K562 (cell line): ENCODE measurements around the gene TCF4. TPM values are rescaled to one million over a fixed set of nuclear protein-coding genes. Genes with fewer than 3 reads are reported as not detected.

ENCODE experiments used
- NR2C1 ChIP-seq, 2 experiments: fragments of 450-650 bp; IDR thresholded peaks; 2 replicates each; pipeline ENCODE4 v1.6.1; 2017; ENCODE audit warnings: mild to moderate bottlenecking in 2 of 2, antibody characterized with exemption in 1 of 2, inconsistent platforms in 1 of 2, missing compliant biosample characterization in 1 of 2, missing genetic modification characterization in 1 of 2
- POLR2AphosphoS5 ChIP-seq: IDR thresholded peaks from 2 replicates; pipeline ENCODE4 v1.6.1; 2011; ENCODE audit warnings: mild to moderate bottlenecking, low read depth, low read length, moderate library complexity; ENCODE audit not compliant: control insufficient read depth, insufficient read depth
- ZSCAN29 ChIP-seq: fragments of 450-650 bp; IDR thresholded peaks from 2 replicates; pipeline ENCODE4 v1.6.1; 2017
- polyA plus RNA-seq, 8 experiments: library from polyadenylated mRNA; depleted of rRNA in 4 of 8; stranded (reverse) in 5 of 8; unstranded in 3 of 8; fragments of >200 nt; fragmentation: Nextera tagmentation in 2 of 8; fragmentation: Illumina TruSeq in 1 of 8; extraction: Ambion mirVana in 2 of 8; extraction: Trizol in 1 of 8; gene quantifications; 2 replicates each; pipeline versions ENCODE4 v1.2.1 to v1.2.3, GENCODE V29; 2011 to 2014; ENCODE audit warnings: inconsistent platforms in 1 of 8, missing spikeins in 1 of 8
- total RNA-seq, 7 experiments: library from RNA; depleted of rRNA in 6 of 7; stranded (reverse); fragments of >200 nt in 6 of 7; fragmentation: Illumina TruSeq in 2 of 7; extraction: Trizol in 2 of 7; gene quantifications; 2 replicates each; pipeline versions ENCODE4 v1.2.1 to v1.2.3, GENCODE V29; 2011 to 2021; ENCODE audit warnings: low replicate concordance in 1 of 7
- TF ChIP-seq, protein P1 (sequence below): IDR thresholded peaks from 2 replicates; pipeline ENCODE4 v1.6.1; 2016; ENCODE audit warnings: missing genetic modification characterization, missing compliant biosample characterization
- TF ChIP-seq, protein P2 (sequence below): fragments of 450-650 bp; IDR thresholded peaks from 2 replicates; pipeline ENCODE4 v1.6.1; 2016; ENCODE audit warnings: low read depth

The TCF4 gene
- total and polyA plus RNA-seq, 9 of the 15 experiments (the other 6 are each of a cell fraction or from before 2014, with no cell fraction given) = 4.8 to 24.7 (median 15.2) TPM

DNA sequence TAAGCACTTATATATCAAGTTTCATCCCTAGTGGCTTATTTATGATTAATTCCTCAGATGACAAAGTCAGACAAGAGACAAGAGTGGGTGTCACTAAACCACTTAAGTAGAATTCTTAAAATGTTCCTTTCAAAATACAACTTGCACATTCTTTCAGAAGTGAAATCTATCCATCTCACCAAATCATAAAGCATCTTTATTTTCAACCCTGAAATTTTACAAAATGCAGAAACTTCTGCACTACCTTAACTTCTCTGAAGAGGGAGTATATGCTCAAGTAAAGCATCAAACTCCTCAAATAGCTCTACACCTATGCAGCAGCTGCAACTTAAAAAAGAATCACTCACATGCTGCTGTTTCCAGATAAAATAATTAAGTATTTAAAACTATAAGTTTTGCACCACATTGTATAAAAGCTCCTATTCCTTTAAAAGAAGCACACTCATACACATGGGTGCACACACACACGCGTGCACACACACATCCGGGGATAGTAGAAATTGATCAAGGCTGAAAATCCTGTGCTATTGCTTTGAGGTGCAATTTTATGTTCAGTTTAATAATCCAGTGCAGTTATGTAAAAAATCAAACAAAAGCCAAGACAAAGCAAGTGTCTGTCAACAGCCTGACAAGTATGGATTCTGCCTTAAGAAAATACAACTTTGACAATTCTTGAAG lies 244.5 kb downstream of the TCF4 start (continued):
- TF ChIP-seq, protein P1, sequence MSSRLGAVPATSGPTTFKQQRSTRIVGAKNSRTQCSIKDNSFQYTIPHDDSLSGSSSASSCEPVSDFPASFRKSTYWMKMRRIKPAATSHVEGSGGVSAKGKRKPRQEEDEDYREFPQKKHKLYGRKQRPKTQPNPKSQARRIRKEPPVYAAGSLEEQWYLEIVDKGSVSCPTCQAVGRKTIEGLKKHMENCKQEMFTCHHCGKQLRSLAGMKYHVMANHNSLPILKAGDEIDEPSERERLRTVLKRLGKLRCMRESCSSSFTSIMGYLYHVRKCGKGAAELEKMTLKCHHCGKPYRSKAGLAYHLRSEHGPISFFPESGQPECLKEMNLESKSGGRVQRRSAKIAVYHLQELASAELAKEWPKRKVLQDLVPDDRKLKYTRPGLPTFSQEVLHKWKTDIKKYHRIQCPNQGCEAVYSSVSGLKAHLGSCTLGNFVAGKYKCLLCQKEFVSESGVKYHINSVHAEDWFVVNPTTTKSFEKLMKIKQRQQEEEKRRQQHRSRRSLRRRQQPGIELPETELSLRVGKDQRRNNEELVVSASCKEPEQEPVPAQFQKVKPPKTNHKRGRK = no peak
- TF ChIP-seq NR2C1 (IDR thresholded peaks at IDR 0.05) = no peak
- no peak for TF ChIP-seq NR2C1 (tag; IDR thresholded peaks at IDR 0.05)
- no peak for TF ChIP-seq POLR2AphosphoS5
- no peak for TF ChIP-seq ZSCAN29
- TF ChIP-seq, protein P2, sequence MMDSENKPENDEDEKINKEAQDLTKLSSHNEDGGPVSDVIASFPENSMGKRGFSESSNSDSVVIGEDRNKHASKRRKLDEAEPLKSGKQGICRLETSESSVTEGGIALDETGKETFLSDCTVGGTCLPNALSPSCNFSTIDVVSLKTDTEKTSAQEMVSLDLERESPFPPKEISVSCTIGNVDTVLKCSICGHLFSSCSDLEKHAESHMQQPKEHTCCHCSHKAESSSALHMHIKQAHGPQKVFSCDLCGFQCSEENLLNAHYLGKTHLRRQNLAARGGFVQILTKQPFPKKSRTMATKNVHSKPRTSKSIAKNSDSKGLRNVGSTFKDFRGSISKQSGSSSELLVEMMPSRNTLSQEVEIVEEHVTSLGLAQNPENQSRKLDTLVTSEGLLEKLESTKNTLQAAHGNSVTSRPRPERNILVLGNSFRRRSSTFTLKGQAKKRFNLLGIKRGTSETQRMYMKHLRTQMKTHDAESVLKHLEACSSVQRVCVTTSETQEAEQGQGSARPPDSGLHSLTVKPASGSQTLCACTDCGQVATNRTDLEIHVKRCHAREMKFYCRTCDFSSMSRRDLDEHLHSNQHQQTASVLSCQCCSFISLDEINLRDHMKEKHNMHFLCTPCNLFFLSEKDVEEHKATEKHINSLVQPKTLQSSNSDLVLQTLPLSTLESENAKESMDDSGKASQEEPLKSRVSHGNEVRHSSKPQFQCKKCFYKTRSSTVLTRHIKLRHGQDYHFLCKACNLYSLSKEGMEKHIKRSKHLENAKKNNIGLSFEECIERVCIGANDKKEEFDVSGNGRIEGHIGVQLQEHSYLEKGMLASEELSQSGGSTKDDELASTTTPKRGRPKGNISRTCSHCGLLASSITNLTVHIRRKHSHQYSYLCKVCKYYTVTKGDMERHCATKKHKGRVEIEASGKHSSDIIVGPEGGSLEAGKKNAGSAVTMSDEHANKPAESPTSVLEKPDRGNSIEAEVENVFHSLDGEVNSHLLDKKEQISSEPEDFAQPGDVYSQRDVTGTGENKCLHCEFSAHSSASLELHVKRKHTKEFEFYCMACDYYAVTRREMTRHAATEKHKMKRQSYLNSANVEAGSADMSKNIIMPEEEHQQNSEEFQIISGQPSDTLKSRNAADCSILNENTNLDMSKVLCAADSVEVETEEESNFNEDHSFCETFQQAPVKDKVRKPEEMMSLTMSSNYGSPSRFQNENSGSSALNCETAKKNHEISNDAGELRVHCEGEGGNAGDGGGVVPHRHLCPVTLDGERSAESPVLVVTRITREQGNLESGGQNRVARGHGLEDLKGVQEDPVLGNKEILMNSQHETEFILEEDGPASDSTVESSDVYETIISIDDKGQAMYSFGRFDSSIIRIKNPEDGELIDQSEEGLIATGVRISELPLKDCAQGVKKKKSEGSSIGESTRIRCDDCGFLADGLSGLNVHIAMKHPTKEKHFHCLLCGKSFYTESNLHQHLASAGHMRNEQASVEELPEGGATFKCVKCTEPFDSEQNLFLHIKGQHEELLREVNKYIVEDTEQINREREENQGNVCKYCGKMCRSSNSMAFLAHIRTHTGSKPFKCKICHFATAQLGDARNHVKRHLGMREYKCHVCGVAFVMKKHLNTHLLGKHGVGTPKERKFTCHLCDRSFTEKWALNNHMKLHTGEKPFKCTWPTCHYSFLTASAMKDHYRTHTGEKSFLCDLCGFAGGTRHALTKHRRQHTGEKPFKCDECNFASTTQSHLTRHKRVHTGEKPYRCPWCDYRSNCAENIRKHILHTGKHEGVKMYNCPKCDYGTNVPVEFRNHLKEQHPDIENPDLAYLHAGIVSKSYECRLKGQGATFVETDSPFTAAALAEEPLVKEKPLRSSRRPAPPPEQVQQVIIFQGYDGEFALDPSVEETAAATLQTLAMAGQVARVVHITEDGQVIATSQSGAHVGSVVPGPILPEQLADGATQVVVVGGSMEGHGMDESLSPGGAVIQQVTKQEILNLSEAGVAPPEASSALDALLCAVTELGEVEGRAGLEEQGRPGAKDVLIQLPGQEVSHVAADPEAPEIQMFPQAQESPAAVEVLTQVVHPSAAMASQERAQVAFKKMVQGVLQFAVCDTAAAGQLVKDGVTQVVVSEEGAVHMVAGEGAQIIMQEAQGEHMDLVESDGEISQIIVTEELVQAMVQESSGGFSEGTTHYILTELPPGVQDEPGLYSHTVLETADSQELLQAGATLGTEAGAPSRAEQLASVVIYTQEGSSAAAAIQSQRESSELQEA = no peak
